GM18517 (cell line): ENCODE measurements around the gene HDGFL2.
"Not testable (repeated sequence)": the region's sequence is repeated elsewhere in the genome, so short reads cannot be mapped to it uniquely, and the experiment has no call there.

ENCODE experiments used
- ATAC-seq: cut with Tn5 transposase; IDR thresholded peaks from one replicate; pipeline ENCODE4 v1.9.1; 2021; ENCODE audit warnings: mild to moderate bottlenecking, moderate library complexity; ENCODE audit not compliant: unreplicated experiment

The HDGFL2 gene

GRCh38 chr19:4529924-4530522 is 57.9 kb downstream of the HDGFL2 start:
- ATAC-seq: no peak

DNA sequence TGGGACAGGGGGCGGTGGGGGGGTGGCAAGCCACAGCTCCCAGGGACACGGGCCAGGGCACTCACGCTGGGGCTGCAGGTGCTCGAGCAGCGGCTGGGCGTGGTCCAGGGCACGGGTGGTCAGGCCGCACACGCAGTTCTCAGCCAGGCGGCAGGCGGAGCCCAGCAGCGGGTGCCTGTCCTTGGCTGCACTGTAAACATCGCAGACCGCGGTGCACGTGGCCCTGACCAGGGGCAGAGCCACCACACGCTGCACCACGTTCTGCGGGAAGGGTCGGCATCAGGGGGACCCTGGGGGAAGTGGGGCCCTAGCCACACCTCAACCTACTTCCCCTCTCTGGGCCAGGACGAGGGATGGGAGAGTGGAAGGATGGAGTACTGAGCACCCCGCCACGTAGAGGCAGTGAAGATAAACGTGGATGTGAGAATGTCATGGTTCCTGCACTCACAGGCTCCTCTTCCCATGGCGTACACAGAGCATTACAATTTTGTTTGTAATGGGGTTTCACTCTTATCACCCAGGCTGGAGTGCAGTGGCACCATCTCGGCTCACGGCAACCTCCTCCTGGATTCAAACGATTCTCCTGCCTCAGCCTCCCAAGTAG is 59.6 kb downstream of the HDGFL2 start:
- no peak for ATAC-seq

- no peak for ATAC-seq
Measured at GRCh38 chr19:4533334-4533733, 61.2 kb downstream of the HDGFL2 start.

DNA sequence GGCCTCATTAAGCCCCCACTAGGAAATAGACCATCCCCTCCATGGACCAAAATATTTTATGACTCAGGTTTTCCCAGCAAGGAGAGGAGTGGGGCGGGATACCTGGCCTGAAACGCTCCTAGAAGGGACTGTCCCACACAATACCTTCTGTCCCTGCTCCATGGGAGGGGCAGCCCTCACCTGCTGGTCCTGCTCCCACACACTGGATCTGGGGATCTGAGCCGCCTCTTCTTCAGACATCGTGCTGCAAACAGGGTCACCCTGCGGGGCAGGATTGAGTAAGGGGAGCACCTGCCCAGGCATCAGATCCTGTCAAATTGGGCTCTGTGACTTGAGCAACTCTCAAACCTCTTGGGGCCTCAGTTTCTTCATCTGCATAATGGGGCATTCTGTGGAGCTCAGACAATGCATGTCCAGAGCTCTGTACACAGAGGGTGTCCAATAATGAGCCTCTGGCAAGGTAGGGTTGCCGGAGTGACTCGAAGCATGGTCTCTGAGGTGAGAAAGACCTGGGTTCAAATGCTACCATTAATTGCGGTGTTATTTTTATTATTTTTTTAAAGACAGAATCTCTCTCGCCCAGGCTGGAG is 61.8 kb downstream of the HDGFL2 start:
- ATAC-seq: no peak

- ATAC-seq: no peak
Measured at GRCh38 chr19:4534836-4535658, 63.0 kb downstream of the HDGFL2 start, which contains the start of gene PLIN5. Gene PLIN5, minus strand, starts transcription at chr19:4535224. Its CDS starts 1,150 bp downstream, at chr19:4534074.

GRCh38 chr19:4536798-4537197 is 64.7 kb downstream of the HDGFL2 start:
- ATAC-seq: no peak

DNA sequence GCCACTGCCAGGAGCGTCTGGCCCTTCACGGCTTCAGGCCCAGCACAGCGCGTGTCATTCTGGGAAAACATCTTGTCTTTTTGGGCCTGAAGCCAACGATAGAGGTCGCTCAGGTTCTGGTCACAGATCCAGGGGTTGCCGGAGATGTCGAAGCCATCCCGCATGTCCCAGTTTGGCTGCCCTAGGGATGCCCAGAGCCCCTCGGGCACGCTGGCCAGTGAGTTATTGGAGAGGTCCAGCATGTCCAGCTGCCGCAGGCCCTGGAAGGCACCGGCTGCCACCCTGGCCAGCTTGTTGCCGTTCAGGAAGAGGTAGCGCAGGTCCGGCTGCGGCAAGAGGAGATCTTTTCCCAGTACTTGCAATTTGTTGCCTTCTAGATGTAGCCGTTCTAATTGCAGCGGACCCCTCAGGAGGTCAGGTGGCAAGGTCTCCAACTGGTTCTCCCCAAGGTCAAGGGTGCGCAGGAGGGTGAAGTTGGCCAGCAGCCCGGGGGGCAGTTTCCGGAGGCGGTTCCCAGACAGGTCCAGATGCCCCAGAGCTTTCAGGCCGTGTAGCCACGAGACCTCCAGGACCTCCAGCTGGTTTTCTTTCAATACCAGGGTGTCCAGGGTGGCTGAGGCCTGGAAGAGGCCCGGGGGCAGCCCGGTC is 66.0 kb downstream of the HDGFL2 start:
- ATAC-seq: no peak

- ATAC-seq: no peak
Measured at GRCh38 chr19:4538601-4538954, 66.5 kb downstream of the HDGFL2 start.

GRCh38 chr19:4539169-4539692 is 67.1 kb downstream of the HDGFL2 start:
- ATAC-seq: no peak

GRCh38 chr19:4539693-4540581 is 67.8 kb downstream of the HDGFL2 start, which contains the start of gene LRG1:
Gene LRG1, minus strand, starts transcription at chr19:4540036. Its CDS starts 23 bp downstream, at chr19:4540013.
- ATAC-seq: no peak

DNA sequence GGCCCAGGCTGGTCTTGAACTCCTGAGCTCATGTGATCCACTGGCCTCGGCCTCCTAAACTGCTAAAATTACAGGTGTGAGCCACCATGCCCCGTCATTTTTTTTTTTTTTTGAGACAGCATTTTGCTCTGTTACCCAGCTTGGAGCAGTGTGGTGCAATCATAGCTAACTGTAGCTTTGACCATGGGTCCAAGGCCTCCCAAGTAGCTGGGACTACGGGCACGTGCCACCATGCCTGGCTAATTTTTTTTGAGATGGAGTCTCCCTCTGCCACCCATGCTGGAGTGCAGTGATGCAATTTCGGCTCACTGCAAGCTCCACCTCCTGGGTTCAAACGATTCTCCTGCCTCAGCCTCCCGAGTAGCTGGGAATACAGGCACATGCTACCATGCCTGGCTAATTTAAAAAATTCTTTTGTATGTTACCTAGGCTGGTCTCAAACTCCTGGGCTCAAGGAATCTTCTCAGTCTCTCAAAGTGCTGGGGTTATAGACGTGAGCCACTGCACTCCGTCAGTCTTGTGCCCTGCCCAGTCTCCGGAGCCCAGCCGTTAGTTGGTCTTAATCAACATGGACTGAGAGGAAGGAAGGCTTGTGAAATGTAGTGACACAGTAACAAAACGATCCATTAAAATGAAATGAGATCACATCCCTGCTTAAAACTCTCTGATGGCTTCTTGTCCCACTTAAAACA is 69.2 kb downstream of the HDGFL2 start:
- ATAC-seq: no peak

- ATAC-seq: not testable (repeated sequence)
Measured at GRCh38 chr19:4541806-4542145, 69.7 kb downstream of the HDGFL2 start.

DNA sequence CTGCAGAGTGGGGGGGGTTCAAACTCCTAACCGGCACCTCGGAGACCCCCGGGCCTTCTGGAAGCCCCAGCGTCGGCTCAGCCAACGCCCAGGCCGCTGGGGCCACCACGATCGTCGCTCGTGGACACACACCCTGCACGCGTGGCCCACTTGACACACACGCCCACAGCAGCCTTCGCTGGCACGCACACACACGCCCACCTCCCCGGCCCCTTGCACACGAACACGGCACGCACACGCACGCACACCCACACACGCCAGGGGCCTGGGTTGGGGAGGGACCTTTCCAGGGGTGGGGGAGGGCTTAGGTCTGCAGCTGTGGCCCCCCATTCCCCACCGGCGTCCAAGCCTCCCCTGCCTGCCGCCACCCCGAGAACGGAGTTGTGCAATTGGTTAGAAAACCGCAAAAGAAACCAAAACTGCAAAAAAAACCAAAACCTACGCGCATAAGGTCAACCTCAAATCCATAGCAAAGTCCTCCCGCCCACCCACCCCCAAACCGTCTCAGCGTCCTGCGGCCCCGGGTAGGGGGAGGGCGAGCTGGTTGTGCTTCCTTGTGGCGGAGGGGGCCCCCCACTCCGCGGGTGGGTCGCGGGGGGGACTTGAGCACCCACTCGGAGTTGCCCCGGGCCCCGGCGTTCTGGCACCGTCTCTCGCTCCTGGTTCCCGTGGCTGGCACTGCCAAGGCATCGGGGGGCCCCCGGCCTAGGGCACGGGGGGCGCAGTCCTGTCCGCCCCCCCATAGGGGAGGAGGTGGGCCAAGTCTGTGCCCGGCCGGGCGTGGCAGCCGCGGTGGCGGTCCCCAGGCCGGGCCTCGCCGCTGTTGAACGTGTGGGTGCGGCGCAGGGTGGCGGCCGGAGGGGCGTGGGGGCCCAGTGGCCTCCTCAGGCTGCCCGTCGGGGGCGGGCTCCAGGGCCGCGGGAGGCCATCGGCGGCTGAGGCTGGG is 71.1 kb downstream of the HDGFL2 start:
- ATAC-seq: no peak

GRCh38 chr19:4543842-4544647 is 71.9 kb downstream of the HDGFL2 start:
- ATAC-seq: no peak

DNA sequence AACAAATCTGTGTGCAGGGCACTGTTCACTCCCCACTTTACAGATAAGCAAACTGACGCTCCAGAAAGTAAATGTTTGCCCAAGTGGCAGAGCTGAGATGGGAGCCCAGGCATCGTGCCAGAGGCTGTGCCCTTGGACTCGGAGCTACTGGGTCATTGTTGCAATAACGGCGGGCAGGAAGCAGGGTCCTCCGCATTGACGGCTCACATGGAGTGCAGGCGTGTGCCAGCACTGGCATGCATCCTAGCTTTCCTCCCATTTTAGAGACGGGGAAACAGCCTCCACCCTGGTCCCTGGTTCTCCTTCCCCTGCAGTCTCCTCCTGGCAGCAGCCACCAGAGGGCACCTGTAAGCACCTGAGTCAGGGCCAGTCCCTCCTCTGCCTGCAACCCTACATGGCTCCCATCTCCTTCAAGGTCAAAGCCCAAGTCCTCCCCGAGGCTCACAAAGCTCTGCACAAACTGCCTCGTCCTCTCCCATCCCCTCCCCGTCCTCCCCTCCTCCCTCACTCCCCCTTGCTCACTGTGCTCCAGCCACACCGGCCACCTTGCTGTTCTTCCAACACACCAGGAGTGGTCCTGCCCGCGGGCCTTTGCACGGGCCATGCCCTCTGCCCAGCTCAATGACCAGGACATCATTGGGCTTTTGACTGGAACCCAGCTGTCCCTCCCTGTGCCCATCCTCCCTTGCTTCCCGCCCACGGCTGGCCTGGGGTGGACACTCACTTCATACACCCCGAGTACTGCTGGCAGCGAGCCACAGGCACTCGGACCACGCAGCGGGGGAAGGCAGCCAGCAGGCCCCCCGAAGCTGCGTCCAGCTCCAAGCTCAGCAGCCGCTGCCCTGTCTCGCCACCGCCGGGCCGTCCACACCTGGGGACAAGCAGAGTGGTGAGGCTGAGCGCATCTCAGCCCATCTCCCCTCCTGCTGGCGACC is 75.5 kb downstream of the HDGFL2 start:
- no peak for ATAC-seq

DNA sequence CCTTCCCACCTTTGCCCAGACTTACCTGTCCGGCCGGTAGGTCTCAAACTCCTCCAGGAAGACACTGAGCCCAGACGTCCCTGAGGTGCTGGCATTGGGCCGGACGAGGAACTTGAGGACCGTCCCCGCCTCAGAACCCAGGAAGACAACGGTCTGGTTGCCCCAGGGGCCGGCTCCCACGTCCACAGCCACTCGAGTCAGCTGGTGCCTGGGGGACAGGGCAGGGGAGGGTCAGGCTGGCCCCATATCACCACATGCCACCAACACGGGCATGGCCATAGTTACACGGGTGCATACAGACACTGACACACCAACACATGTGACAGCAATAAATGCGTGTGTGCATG is 76.1 kb downstream of the HDGFL2 start:
- ATAC-seq: no peak
